DMS153 treated with DMSO at 0.1 percent for 48 hours (cell line): ENCODE data around the gene RORC.
"Not testable (repeated sequence)": the region's sequence is repeated elsewhere in the genome, so short reads cannot be mapped to it uniquely, and the experiment has no call there.

Source experiments
- DNase-seq: peaks from one replicate; lab custom pipeline; 2025; ENCODE audit not compliant: unreplicated experiment; lab: John Stamatoyannopoulos, UW

RORC gene

DNA sequence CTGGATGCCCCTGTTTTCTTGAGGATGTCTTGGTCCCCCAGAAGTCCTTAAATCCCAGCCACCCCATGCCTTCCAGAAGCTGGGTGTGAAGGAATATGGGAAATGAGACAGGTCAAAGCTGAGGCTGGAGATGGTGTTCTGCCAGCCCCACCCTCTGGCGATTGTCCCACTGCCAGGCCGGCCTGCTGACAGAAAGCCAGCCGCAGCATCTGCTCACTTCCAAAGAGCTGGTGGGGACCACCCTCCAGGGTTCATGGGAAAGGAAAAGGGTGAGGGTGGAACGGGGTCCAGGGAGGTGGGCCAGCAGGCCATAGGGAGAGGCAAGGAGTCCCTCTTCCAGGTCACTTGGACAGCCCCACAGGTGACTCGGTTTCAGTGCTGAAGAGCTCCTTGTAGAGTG is 24.5 kb downstream of the RORC start:
- DNase-seq = no peak

DNA sequence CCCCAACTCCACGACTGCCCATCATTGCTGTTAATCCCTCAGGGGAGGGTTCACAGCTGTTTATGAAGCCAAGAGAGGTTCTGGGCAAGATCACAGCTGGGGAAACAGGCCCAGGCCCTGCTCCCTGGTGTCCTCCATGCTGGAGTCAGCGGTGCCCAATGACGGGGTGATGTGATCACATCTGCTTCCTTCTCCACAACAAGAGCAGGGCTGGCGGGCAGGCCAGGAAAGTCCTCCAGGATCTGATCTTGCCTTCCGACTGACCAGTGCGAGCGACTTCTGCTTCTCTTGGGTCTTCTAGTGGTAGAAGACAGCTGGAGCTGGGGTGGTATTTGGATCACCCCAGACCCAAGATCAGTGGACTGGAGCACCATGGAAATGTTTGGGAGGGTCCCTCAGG is 25.4 kb downstream of the RORC start:
- no peak for DNase-seq

DNA sequence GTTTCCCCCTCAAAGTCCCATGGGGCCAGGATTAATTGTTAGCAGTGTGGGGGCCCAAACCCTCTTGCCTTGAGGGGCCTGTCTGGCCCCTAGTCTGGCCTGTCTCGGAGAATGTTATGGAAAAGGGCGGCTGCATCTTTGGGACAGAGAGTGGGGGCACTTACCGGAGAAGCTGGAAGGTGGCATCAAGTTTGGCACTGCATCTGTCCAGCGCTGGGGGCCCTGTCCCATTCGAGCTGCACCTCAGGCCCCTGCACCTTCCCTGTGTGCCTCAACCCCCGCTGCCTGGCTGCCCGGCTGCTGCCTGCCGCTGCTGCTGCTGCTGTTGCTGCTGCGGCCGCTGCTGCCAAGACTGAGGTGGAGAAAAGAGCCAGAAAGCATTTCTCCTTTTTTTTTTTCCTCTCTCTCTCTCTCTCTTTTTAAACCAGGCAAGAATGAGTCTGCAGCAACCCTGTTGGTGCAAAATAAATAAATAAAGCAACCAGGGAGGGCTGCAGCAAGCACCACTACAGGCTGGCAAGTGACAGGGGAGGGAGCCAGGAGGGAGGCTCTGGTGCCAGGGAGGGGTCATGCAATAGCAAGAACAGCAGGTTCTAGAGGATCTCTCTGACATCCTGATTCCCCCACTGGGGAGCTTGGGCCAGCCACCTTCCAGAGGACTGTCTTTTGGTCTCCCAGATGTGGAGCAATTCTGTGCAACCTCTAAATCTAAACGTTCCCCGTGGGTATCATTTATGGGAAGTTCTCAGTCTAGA is 26.4 kb downstream of the RORC start, which contains the start of gene LINGO4:
Gene LINGO4, minus strand, starts transcription at position 354 of the 755 bp plus-strand sequence. CDS start 2,715 bp downstream, outside the sequence.
- DNase-seq = no peak

DNA sequence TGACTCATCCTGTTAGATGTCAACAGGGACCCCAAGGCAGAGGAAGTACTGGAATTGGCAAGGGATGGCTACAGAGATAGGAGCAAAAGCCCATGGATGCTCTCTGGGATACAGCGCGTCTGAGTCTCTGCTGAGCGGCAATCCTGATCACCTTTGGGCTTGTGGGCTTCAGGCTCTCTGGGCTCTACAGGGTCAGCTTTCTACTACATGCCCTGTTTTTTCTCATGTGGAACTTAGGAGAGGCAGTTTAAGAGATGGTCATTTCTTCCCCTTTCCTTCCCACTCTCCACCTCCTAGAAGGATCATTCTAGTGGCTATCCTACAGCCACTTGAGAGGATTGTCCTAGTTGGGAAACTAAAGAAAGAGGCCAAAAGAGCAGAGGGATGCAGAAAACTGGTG is 27.7 kb downstream of the RORC start:
- no peak for DNase-seq

DNA sequence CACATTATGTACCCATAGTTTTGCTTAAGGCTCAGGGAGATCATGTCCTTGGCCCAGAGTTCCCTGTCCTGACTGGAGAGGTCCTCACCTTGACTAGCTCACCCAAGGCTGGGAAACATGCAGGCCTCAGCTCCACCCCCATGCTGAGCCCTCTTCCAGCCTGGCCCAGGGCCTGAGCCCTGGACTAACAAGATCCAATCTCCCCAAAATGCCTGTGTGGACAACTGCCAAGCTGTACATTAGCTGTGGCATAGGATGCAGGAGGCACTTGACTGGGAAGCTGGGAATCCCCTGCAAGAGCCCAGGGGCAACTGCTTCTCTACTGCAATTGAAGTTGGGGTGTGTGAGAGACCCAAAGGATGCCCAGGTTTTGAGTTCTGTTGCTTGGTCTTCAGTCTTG is 28.4 kb downstream of the RORC start:
- DNase-seq = no peak

DNA sequence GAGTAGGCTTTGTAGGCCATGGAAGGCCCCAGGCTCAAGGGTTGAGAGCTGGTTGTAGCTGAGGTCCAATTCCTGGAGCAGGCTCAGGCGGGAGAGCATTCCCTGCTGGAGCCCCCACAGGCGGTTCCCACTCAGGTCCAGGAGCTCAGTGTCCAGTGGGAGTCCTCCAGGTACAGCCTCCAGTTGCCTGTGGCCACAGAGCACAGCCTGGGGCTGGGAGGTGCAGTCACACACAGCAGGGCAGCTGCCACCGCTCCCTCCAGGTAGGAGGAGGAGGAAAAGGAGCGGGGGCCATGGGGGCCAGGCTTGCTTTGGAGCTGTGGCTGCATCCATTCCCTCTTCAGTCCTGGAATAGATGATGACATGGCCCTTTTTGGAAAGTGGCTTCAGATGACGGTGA is 29.2 kb downstream of the RORC start:
- no peak for DNase-seq

DNA sequence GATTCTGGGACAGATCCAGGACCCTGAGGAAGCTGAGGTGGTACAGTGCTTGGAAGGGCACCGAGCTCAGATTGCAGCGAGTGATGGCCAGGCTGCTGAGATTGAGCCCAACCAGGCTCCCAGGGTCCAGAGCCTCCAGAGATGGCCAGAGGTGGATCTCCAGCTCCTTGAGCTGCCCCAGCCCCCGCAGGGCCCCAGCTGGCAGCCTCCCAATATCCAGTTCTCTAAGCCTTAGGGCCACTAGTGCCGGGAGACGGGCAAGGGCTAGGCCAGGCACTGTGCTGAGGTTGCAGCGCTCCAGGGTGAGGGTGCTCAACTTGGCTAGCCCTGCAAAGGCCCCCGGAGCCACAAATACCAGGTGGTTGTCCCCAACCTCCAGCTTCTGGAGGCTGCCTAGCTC is 29.8 kb downstream of the RORC start:
- DNase-seq = no peak

DNA sequence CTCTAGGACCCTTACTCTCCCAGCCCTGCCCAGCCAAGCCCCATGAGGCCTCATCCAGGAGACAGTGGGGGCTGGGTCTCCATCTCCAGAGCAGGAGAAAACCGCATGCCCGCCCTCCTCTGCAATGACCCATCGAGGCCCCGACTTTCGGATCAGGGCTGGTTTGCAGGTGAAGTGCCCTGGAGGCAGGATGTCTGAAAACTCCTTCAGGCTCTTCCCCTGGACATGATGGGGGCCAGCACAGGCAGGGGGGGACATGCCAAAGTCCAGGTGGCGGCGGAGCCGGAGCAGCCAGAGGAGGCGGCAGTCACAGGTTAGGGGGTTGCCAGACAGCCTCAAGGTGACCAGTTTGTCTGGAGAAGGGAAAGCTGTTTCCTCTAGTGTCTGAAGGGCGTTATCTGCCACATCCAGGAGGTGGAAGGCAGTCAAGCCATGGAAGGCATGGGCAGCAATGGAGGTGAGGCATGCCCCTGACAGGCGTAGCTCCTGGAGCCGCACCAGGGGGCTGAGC is 30.2 kb downstream of the RORC start:
- no peak for DNase-seq

DNA sequence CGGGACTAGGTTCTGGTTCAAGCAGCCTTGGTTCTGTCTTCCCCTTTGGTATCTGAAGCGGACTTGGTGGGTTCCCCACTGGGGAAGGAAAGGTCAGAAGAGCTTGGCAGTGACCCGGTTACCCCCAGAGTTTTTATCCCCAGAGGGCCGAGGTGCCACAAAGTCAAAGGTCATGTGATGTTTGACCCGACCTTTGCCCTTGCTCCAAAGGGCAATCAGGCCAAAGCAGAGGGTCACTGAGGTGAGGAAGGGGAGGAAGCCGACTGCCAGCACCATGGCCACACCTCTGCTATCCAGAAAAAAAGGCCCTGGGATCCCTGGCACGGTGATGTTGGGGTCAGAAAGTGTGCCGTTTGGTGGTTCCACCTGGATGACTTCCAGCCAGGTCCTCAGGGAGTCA is 30.8 kb downstream of the RORC start:
- no peak for DNase-seq

DNA sequence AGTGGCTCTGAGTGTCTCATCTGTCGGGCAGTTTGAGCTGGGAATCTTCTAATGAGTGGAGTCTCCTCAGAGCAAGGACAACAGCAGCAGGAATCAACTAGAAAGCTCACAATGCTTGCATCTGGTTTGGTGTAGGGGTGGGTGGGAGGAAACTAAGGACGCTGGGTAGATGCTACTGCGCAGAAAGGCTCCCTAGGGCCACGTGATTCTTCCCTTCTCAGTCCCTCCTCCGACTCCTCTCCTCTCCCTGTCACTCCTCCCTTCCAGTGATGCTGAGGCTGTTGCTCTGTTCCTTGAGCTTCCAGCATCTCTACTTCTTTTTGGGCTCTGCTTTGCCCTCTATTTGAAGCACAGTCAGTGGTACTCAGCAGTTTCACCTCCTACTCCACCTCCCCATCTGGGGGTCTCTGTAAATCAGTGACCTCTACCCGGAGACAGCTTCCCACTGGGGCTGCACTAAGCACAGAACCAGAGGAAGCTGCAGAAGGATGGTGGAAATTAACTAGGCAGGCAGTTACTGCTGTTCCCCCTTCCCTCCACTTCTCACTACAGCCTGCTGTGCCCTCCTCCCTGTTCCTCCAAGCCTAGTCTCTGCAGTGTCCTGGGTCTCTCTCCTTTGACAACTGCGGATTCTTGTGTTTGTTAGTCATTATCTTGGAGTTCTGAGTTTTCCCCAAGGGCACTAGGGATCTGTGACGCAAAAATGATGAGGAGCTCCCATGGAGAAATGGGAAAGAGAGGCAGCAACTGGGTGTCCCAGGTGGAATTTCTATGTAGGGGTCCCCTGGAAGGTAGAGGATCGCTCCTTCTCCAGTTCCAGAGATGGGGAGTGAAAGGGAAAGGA is 32.2 kb downstream of the RORC start:
- DNase-seq = no peak

DNA sequence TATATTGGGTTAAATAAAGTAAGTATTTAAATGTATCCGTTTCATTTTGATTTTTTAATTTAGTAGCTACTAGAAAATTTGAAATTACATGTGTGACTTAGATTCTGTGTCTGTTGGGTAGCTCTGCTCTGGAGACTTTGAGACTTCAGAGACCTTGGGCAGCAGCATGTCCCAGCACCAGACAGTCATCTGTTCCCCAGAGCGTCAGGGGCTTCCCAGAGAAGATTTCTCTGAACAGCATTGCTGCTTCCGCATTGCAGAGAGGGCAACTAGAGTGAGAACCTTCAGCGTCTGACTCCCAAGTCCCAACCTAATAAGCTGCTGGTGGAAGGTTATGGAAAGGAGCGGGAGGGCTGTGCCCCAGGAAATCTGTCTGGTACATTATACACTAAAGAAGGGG is 33.0 kb downstream of the RORC start:
- DNase-seq = no peak

DNA sequence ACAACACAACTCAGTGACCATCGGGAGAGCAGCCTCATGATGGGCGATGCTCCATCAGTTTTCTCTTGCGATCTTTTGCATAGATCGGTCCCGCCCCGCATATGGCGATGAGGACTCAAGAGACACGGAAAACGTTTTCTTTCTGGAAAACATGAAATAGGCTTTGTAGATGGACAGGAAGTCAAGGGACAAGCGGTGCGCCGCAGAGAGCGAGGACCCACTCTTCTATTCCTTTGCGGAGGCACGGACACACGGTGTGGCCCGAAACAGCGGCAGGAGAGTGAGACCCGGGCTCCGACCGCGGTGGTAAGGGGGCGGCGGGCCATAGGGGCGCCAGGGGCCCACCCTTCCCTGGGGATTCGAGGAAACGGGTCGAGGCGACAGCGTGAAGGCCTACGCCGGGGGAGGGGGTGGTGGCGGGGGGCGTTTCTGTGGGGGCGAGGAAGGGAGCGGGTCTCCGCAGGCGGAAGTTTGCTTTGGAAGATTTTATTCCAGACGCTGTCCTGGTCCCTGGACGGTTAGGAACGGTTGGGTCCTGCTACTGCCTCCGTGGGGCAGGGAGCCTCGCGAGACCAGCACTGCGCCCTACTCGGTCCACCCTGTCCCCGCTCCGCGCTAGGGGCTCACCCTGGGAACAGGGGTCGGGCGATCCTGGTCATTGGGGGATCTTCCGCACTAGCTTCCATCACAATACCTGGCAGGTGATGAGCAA is 40.5 kb downstream of the RORC start:
- no peak for DNase-seq

DNA sequence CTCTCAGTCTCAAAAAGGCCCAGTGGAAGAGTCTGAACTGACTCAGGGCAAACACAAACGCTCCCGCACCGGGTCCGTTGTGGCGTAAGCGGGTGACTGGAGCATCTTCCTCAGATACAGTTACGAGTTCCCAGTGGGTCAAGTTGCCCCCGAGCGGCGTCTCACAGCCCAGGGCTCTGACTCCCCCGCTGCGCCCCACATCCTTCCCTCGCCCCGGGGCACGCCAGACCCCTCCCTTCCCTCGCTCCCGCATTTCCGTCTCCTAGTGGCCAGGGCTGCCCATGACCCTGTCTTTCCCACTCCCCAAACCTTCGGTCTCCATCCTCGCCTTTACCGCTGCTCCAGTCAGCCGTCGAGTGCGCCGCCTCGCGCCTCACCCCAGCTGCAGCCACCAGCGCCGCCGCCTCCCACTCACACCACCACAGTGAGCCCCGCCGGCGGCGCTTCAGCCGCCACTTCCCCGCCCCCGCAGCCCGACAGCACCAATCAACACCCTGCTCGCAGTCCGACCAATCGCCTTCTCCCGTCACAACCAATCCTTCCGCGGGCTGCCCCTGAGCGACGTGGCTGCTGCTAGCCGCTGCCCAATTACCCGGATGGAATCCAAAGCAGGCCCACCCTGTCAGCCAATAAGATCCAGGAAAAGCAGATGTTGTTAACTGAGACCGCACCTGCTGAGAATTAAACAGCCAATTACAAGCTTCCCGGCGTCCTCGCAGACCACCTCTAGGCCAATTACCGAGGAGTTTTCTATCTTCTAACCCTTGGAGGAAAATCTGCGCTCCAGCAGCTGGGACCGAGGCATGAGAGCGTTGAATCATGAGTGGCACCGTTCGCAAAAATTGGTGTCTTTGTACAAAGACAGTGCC is 41.3 kb downstream of the RORC start, which contains the start of gene TDRKH:
Gene TDRKH, minus strand, starts transcription at position 430 of the 869 bp plus-strand sequence. CDS start 7,478 bp downstream, outside the sequence.
- DNase-seq = peak; percentile 99

DNA sequence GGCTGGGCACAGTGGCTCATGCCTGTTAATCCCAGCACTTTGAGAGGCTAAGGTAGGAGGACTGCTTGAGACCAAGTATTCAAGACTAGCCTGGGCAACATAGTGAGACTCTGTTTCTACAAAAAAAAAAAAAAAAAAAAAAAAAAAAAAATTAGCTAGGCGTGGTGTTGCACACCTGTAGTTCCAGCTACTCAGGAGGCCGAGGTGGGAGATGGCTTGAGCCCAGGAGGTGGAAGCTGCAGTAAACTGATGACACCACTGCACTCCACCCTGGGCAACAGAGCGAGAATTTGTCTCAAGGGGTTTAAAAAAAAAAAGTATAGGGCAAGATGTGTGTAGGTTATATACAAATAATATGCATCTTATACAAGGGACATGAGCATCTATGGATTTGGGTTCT is 43.9 kb downstream of the RORC start:
- no peak for DNase-seq

DNA sequence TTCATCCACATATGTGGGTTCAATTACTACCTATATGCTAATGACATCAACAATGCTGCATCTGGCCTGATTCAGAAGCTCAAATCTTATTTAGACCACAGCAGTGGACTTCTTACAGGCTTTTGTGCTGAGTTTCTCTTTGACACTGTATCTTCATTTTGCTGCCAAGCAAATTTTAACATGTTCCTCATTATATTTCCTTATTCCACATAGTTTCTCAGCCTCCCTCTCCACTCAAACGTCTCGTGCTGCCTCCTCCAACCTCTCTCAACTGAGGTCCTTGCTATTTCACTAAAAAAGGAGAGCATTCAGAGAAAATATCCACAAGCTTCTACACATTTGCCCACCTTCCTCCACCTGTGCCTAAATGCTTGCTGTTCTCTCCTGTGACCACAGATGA is 47.8 kb downstream of the RORC start:
- DNase-seq = no peak

DNA sequence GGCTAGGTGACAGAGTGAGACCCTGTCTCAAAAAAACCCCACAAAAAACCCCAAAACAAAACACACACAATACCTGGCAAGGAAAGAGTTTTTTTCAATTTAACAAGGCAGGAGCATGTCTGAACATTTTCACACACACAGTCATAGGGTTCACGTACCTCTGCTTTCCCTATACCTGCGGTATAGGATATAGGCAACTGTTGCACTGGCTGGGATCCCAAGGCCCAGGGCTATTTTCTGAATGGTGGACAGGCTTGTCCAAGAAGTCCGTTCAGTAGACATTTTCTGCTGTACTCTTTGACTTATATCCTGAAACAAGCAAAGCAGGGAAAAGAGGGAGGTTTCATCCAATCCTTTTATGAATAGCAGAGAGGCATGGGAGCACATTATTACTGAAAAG is 48.9 kb downstream of the RORC start:
- no peak for DNase-seq

DNA sequence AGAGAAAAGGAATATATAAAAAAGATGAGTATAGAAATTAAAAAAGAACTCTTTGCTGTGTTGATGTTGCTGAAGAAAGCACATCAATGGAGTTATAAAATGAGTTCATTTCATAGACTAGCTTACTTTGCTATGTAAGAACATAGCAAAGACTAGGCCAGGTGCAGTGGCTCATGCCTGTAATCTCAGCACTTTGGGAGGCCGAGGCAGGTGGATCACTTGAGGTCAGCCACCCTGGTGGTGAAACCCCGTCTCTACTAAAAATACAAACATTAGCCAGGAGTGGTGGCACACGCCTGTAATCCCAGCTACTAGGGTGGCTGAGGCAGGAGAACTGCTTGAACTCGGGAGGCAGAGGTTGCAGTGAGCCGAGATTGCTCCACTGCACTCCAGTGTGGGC is 49.6 kb downstream of the RORC start:
- DNase-seq = not testable (repeated sequence)

DNA sequence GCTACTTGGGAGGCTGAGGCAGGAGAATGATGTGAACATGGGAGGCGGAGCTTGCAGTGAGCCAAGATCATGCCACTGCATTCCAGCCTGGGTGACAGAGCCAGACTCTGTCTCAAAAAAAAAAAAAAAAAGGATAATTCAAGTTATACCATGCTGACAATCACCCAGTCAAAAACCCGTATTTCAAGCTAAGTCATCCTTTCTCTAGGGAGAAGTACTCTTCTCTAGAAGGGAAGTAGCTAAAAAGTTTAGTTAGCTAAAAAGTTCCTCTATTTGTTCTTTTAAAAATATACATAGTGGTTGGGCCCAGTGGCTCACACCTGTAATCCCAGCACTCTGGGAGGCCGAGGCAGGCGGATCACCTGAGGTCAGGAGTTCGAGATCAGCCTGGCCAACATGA is 50.9 kb downstream of the RORC start:
- not testable (repeated sequence) for DNase-seq

DNA sequence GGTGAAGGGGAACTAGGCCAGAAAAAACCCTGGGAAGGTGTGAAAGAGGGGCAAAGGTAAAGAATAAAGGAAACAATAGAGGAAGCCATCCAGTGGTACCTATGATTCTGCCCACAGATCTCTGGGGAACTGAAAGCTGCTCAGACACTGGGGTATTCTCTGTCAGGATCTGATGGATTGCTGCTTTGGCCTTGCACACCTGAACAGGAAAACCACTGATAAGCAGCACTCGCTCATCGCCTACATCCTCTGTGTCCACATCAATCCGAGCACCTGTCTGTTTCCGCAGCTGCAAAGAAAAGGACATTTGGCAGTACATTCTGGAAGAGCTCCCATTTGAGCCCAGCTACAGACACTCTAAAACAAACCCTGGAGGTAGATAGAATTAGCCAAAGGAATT is 51.8 kb downstream of the RORC start:
- DNase-seq = no peak

DNA sequence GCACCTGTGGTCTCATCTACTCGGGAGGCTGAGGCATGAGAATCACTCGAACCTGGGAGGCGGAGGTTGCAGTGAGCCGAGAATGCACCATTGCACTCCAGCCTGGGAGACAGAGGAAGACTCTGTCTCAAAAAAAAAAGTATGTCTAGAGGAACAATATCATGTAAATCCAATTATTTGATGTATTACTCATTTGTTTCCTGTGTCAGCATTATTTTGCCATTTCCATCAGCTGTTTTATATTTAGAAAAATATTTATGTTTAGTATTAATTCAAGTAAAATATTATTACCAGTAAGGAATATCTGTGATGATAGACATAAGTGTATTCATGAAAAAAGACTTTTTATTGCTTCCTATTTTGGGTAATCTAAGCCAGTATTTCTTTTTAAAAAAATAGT is 54.3 kb downstream of the RORC start:
- DNase-seq = no peak
